ENCODE measurements around the gene TMEM119.

Gene TMEM119

GRCh38 chr12:108547686-108548085, 50.2 kb downstream of the TMEM119 start:
- H2AFZ ChIP-seq (ENCODE audit: low read depth, low read length), result no peak overlapping the region
- H3K4me3 ChIP-seq (ENCODE audit: low read length), result no peak overlapping the region
- H3K9me3 ChIP-seq (ENCODE audit: low read length), result no peaks in the 10 kb centered on the region
- no peaks in the 10 kb centered on the region for H3K27me3 ChIP-seq (ENCODE audit: insufficient read depth, low read length)
- H3K36me3 ChIP-seq (ENCODE audit: insufficient read depth, low read length), result peaks cover 61% of the 10 kb centered on the region
- H3K4me1 ChIP-seq (ENCODE audit: insufficient read depth, low read length), result no peaks in the 10 kb centered on the region

- no peaks in the 10 kb centered on the region for H3K27me3 ChIP-seq (ENCODE audit: insufficient read depth, low read length)
- H3K4me1 ChIP-seq (ENCODE audit: insufficient read depth, low read length), result peaks cover 2% of the 10 kb centered on the region
- no peak overlapping the region for H2AFZ ChIP-seq (ENCODE audit: low read depth, low read length)
- H3K4me3 ChIP-seq (ENCODE audit: low read length), result no peak overlapping the region
- H3K36me3 ChIP-seq (ENCODE audit: insufficient read depth, low read length), result peaks cover 74% of the 10 kb centered on the region
- no peaks in the 10 kb centered on the region for H3K9me3 ChIP-seq (ENCODE audit: low read length)
Observed at GRCh38 chr12:108543652-108544051, 54.2 kb downstream of the TMEM119 start.

GRCh38 chr12:108542320-108542719, 55.6 kb downstream of the TMEM119 start:
- Histone ChIP-seq H3K9me3 (ENCODE audit: low read length) (no peaks in the 10 kb centered on the region), H3K4me1 (ENCODE audit: insufficient read depth, low read length) (peaks cover 2% of the 10 kb centered on the region), H3K27me3 (ENCODE audit: insufficient read depth, low read length) (no peaks in the 10 kb centered on the region), H2AFZ (ENCODE audit: low read depth, low read length) (no peak overlapping the region), H3K4me3 (ENCODE audit: low read length) (no peak overlapping the region), H3K36me3 (ENCODE audit: insufficient read depth, low read length) (peaks cover 75% of the 10 kb centered on the region)
